NCI-H2196 (cell line): Measurements from ENCODE around the gene AXIN1.
A peak's percentile ranks its signal among the peaks of the same experiment; 100 is the strongest.
"Not testable (repeated sequence)": the region's sequence is repeated elsewhere in the genome, so short reads cannot be mapped to it uniquely, and the experiment has no call there.

ENCODE experiments used
- DNase-seq: peaks from one replicate; lab custom pipeline; 2025; ENCODE audit not compliant: unreplicated experiment; lab: John Stamatoyannopoulos, UW

AXIN1 gene

DNA sequence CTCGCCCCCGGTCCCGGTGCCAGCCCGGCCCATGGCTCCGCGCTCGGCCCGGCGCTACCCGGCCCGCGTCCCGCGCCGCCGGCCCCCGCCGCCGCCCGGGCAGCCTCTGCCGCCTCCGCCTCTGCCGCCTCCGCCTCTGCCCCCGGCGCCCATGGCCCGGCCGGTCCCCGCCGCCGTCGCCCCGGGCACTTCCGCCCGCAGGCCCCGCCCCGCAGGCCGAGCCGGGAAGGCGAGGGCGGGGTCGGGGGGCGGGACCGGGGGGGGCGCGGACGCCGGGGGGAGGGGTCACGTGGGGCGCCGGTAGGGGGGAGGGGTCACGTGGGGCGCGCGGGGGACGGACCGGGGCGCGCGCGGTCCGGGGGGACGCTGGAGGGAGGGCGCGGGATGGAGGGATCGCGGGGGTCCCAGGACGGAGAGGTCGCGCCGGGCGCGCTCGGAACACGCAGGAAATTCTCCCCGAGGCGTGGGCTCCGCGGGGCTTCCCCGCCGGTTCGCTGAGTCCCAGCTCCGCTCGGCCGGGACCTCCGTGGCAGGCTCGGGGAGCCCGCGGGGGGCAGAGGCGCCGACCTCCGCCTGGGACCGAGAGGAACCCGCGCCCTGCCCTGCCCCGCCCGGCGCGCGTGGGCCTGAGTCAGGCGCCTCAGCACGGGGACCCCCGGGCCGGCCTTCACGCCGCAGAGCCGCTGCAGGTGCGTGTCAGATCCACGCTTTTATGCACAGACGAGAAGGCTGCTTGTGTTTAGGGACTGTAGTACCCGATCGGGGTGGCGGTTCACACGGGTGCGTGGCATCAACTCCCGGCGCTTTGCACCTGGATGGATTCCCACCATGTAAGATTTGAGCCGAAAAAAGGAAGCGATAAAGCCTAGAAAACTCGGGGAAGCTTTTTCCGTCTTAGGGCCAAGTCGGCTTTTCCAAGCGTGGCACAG lies 29.5 kb upstream of the AXIN1 start, which contains the start of gene PGAP6:
TSS of gene PGAP6 (minus strand) at position 190 of the 929 bp plus-strand sequence. CDS start at position 33, 157 bp downstream.
- DNase-seq: peak; percentile 73

DNA sequence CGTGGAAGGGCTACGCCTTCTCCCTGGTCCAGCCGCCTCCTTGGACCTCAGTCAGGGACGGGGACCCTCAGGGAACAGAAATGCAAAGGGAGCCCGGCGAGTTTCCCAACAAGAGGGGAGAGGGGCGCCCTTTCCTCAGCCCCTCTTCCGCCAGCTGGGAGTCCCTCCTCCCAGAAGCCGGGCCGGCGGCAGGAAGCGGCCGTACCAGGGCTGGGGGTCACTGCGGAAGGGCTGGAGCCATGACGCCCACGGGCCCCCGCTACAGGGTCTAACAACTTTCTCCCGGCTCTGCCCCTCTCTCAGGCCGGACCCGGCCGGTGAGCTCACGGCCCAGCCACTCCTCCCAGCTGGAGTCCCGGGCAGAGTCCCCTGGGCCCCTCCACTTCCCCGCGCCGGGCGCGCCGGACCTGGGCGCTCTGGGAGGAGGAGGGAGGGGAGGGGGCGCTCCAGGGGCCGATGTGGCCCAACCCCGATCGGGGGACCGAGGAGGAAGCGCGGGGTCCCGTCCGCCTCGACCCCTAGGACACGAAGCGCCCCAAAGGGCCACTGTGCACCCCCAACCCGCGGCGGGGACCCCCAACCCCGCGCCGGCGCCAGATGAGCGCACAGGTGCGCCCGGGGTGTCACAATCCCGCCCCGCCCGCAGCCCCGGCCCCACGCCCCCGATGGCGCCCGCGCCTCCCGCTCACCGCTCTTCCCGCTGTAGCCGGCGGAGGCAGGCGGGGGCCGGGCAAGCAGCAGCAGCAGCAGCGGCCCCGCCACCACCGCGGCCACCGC lies 28.7 kb upstream of the AXIN1 start:
- peak; percentile 47 for DNase-seq

DNA sequence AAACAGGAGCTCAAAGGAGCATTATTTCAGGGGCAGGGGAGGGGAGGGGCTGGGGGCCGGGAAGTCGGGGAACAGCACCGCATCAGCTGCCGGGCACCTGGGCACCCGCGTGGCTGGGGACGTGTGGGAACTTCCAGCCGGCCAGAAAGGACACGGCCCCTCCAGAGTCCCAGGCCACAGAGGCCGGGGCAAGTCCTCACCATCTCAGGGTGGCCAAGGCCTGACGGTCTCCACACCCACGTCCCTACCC lies 28.2 kb upstream of the AXIN1 start:
- DNase-seq: no peak

DNA sequence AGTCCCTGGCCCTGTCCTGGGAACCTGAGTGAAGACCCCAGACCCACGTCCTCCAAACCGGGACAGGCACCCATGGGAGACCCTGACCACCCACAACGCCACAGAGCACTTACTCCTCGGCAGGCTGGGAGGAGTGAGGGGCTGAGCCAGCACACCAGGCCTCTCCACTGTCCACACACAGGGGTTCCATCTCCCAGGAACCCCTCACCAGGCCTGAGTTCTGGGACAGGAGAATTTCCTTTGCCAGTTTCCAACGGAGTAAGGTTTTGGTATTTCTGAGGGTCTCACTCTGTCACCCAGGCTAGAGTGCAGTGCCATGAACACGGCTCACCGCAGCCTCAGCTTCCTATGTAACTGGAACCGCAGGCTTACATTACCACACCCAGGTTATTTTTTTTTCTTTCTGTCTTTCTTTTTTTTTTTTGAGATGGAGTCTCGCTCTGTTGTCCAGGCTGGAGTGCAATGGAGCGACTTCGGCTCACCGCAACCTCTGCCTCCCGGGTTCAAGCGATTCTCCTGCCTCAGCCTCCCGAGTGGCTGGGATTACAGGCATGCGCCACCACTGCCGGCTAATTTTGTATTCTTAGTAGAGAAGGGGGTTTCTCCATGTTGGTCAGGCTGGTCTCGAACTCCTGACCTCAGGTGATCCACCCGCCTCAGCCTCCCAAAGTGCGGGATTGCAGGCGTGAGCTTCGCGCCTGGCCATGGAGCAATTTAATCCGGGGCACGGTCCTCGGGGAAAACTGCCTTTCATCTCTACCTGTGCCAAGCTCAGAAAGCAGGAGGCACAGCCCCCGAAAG lies 27.6 kb upstream of the AXIN1 start:
- DNase-seq: no peak

DNA sequence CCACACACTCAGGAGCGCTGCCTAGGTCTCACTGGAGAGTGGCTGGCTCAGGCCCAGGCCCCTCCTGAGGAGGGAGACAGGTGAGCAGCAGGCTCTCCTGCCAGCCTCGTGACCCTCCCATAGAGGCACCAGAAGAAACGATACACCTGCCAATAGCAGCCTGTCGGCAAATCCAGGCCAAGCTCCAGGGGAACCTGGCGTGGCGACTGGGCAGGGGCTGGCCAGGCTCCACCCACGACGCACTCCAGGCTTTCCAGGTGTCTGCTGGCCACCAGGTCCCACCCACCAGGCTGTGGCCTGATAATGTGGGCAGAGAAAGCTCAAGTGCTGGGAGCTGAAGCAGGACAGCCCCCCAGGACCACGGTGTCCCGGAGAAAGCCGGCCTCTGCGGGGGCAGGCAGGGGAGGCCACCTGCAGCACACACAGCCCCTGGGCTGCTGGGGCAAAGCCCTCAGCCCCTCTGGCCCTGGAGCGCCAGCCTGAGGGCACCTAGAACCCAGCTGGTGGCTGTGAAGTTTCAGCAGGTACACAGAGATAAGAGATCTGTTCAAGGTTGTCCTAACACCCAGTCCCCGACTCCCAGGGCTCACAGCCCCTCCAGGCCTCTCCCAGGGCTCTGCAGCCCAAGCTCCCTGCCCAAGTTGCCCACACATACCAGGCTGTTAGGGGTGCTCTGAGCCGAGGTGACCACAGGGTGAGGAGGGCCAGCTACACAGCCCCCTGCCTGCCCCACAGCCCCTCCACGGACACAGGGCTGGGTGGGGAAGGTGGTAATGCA lies 26.8 kb upstream of the AXIN1 start:
- DNase-seq: peak; percentile 93

DNA sequence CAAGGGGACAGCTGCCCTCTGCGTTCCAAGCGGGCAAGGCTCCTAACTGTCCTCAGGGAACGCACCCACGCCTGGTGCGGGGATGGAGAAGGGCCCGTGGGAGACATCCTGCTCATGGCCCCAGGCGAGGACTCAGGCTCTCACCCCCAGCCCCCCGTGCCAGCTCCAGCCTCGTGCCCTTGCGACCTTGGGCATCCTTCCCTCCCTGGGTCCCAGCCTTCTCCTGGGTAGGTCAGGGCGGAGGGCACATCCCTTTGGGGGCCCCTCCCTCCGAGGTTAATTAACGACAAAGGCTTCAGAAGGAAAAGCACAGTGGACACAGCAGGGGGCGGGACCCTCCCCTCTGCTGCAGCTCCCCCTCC lies 26.3 kb upstream of the AXIN1 start:
- no peak for DNase-seq

DNA sequence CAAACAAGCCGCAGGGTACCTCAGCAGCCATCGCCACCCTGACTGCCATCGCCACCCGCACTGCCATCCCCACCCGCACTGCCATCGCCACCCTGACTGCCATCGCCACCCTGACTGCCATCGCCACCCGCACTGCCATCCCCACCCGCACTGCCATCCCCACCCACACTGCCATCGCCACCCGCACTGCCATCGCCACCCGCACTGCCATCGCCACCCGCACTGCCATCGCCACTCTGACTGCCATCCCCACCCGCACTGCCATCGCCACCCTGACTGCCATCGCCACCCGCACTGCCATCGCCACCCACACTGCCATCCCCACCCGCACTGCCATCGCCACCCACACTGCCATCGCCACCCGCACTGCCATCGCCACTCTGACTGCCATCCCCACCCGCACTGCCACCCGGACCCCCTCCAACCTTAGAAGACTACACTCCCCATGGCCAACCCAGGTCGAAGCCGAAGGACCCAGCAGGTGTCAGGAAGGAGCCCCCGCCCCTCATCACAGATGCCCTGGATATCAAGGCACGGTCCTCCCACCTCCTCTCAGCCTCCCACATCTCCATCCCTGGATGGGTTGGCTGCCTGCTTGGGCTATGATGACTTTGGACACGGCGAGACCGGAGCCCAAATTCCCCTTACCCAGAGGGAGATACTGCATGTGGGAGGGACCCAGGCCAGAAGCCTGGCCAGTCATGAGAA lies 25.7 kb upstream of the AXIN1 start:
- not testable (repeated sequence) for DNase-seq

DNA sequence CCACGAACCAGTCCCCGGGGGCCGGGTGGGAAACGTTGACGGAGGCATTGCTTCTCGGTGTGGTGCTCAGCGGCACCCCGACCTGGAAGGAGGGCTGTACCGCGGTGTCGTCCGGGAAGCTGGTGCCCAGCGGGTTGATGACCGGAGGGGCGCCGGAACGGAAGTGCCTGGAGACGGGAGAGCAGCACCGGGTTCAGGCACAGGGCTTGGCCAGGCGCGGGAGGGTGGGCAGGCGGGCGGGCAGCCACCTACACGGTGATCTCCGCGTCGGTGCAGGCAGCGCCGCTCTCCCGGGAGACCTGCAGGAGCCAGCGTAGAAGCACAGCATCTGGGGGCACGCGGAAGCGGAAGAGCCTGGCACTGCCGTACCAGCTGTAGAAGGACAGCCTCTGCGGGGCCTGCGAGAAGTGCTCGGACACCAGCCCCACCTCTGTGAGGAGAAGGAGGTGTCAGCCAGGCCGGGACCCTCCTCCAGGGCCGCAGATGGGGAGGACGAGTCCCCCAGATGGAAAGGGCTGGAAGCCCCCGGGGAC lies 25.0 kb upstream of the AXIN1 start:
- DNase-seq: no peak

DNA sequence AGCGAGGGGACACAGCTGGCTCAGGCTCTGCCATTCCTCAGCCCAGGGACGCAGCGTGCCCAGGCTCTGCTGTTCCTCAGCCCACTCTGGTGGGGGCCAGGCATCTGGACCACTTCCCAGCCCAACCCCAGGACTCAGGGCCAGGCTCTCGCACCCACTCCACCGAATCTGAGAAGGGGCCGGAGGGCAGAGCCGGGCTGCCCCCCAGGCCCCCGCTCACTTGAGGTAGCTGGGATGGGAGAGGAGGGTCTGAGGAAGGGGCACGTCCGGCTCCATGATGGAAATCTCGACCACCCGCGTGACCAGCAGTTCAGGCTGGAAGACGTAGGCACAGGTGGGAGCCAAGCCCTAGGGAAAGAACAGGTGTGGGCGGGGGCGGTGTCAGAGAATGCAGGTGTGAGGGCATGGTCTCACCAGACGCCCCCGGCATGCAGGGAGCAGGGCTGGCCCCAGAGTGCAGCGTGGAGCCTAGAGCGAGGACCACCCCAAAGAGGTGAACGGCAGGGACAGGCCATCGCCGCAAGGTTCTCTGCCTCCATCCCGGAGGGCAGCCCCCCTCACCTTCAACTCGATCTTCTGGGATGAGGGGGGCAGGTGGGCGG lies 24.4 kb upstream of the AXIN1 start:
- DNase-seq: no peak

DNA sequence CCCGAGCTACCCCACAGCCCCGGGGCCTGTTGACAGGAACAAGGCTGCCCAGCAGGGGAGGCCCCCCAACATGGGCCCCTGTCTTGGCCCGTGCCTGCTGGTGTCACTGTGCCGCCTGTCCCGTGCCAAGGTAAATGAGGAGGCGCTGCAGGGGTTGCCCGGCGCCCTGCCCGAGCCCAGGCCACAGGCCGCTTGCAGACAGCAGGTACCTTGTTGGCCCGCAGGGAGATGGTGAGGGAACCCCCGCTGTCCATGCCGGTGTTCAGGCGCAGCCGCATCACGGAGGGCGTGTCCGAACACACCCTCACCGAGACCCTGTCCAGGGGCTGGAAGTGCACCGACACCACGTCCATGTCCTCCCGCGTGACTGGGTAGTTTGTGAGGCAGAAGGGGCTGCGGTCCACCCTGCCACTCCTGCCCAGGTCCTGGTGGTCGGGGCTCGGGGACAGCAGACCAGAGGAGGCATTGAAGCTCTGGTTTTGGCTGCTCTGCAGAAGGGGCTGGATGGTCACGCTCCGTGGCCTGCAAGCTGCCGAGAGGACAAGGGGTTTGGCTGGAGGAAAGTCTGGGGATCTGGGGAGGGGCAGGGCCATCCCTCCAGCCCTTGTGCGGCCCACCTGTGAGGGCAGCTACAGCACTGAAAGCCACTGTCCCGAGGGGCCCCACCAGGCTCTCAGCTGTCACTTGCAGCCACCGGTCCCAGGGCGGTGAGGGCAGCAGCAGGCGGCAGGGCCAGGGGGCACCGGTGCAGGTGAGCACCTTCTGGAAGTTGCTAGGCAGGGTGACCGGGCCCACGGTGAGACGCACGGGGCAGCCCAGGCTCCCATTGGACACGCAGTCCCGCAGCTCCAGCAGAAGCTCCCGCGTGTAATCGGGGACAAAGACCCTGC lies 23.6 kb upstream of the AXIN1 start:
- DNase-seq: no peak

DNA sequence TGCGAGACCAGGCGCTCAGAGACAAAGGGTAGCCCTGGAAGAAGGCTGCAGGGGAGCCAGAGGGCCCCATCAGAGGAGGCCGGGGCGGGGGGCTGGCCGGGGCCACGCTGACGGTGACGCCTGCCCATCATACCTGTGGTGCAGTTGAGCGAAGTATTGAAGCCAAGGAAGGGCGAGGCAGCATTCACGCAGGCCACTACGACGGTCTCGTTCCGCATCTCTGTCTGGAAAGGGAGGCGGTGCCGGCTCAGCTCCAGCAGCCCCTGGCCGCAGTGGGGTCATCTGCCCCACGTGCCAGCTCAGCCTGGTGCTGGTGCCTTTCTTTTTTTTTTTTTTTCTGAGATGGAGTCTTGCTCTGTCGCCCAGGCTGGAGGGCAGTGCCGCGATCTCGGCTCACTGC lies 22.7 kb upstream of the AXIN1 start:
- no peak for DNase-seq

DNA sequence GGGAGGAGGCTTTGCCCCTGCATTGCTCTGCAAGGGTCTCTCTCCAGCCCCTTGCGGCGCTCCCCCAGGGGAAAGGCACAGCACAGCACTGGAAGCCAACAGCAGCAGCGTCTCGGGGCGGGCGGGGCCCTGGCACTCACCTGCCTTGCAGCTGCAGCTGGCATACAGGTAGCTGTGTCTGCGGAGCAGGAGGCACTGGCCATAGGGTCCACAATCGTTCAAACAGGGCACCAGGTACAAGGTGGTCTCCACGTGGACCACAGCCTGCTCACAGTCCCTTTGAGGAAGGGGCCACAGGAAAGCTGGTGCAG lies 22.0 kb upstream of the AXIN1 start:
- DNase-seq: no peak

DNA sequence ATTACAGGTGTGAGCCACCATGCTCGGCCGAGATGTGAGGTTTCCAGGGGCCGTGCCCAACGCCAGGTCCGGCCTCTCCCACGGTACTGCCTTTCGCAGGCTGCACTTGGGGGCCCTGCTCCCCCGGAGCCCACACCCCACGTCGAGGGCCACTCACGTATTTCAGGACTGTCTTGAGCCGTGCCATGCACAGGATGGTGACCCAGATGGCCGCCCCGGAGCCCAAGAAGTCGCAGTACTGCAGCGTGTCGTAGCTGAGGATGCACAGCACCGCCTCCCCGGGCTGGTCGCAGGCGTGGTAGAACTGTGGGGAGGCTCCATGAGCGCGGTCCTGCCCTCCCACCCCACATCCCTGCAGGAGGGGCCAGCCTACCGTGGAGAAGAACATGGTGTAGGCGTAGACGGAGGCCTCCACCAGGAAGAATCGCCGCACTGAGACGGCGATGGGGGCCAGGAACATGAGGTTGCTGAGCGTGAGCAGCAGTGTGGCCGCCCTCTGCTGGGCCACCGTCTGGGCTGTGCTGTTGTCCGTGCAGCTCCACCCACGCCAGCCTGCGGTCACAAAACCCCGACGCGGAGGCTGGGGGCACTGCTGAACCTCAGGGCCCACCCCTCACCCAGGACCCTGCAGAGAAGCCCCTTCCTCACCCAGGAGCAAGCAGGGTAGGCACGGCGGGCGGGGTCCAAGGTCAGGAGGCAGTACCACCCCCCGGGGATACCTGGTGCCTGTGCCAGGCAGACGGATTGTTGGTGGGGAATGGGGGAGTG lies 21.5 kb upstream of the AXIN1 start:
- no peak for DNase-seq

DNA sequence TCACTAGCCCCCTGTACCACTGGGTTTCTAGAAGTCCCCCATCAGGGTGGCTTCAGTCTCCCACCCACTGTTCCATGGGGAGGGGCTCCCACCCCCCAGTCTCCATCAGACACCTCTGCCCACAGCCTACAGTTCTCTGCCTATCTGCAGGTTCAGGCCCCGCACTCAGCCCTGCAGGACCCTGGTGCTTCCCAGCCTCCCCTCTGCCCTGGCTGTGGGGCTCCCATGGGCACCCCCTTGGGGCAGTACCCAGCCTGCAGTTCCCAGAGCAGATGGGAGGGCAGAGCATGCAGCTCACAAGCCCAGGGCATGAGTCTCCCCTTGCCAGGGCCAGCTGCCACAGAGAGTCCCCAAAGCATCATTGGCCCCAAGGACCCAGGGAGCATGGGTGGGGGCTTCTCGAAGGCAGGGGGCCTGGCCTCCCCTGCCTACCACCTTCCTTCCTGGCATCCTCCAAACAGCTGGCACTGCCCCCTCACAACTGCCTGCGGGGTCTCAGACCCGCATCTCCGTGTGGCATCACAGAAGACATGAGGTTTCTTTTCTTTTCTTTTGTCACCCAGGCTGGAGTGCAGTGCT lies 20.6 kb upstream of the AXIN1 start:
- DNase-seq: no peak

DNA sequence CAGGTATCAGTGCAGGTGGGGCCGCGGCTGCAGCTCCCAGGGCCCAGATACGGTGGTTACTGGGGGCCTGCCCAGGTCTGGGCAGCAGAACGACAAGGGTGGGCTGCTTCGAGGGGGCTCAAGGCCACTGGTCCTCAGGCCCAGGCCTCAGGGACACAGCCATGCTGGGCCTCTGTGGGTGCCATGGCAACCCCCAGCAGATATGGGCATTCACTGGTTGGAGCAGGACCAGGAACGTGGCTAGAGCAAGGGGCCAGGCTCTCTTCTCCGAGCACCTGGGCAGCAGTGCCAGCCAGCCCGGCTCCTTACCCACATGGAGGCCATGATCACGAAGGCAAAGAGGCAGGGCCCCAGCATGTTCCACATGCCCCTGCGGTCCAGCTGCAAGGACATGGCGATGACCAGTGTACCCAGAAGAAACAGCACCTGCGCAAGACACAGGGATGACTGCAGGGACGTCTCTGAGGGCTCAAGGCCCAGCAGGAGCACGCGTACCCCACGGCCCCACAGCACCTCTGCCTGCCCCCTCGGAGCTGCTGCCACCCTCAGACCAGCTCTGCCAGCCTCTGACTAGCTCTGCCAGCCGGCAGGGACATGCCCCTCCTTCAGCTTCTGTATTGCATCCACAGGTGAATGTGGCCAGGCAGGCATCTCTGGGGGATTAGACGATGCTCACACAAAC lies 19.9 kb upstream of the AXIN1 start:
- DNase-seq: peak; percentile 54

DNA sequence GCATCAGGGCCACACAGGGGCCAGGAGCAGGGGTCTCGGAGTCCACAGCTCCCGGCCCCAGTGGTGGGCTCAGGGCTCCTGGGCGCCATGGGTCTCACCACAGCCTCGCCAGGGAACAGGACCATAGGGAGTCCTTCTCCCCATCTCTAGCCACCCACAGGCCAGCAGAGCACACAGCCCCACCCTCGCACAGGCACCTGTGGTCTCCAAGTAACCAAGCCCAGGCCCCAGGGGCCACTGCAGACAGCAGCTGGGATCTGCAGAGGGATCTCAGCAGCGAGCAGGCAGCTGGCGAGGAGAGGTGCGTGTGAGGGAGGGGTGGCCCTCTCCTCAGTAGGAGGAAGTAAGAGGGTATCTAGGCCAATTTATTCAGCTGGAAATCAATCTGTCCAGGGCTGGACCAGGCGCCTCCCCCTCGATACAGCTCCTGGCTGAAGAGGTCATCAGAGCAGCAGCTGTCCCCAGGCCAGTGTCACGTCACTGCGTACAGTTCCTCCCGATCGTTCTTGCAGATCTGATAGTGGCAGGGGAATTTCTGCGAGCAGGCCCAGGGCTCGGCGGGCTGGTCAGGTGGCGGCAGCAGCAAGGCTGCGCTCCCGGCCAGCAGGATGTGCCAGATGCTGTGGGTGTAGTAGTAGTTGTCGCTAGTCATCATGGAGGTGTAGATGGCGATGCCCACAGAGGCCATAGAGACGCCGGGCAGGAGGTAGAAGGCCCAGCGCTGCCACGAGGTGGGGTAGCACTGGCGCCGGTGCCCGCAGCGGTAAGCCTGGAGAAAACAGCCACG lies 19.2 kb upstream of the AXIN1 start:
- peak; percentile 89 for DNase-seq
